Frontal cortex (tissue), 4 donors: ENCODE results near the gene LOXHD1. TPM values are rescaled to one million over a fixed set of nuclear protein-coding genes. Genes with fewer than 3 reads are reported as not detected.

Experiments
- DNase-seq, 2 donors: peaks; one replicate each; pipeline ENCODE4 v3.0.0; 2012; ENCODE audit warnings: low spot score in 2 of 2
- FAIRE-seq: peaks from 2 replicates; lab custom pipeline; 2012; peaks lifted over from hg19 to GRCh38; lab: Jason Lieb, UNC
- total RNA-seq: library from RNA; depleted of rRNA; stranded (reverse); fragments of >200 nt; gene quantifications from one replicate; pipeline ENCODE4 v1.2.3, GENCODE V29; 2014
- donor health status: control.
- donor health status: control.
- donor health status: control.

The LOXHD1 gene
- total RNA-seq = 0.41 TPM

DNA sequence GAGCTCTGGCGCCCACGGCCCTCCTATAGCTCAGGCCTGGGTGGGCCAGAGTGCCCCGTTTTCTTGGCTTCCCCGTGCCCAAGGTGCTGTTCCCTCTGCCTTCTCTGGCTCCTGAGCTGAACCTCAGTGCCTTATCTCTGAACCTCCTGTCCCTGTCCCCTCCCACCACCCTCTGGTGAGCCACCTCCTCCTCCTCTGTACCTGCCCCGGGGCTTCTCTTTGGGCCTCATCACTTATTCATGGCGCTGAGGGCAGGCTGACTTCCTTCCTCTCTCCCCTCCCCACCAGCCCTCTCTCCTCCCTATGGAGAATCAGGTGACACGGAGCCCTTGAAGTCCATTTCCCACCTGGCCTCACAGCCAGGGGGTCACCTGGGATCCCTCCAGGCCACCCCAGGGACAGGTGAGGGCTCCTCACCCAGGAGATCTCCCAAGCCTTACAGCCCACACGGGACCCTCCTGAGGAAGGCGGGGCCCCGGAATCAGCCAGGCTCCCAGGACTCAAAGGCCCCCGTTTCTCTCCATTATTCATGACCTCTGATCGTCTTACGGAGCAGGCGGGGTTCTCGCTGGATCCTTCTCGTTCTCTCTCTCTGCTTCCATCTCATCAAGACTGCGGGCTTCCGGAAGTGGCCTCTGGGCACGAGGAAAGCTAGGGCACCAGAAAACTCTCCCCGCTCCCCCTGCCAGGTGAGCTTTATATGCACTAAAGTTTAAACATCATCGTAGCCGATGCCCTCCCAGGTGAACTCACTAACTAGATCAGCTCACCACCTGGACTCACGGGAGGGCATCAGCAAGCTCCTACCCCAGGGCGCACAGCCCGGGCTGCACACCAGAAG, at the start of gene LOXHD1:
Gene LOXHD1, minus strand, starts transcription at position 106 of the 841 bp plus-strand sequence. CDS start 187 bp downstream, outside the sequence.
- DNase-seq = no peak
- FAIRE-seq = no peak

DNA sequence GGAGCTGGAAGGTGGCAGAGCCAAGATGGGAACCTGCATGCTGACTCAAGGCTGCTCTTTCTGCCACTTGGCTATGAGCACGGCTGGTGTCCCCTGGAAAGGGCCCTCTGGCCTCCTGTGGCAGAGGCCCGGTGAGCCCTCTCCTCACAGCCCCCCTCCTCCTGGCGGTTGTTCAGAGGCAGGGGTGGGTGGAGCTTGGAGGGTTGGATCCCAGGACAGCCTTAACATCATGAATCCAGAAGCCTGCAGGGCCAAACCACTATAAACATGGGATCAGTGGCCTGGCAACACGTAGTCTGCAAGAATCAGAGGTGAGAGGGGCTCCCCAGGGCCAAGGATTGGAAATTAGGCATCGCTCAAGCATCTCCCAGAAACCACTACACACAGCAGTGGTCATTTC, 48.5 kb upstream of the LOXHD1 start:
- DNase-seq (no peak), FAIRE-seq (no peak)

DNA sequence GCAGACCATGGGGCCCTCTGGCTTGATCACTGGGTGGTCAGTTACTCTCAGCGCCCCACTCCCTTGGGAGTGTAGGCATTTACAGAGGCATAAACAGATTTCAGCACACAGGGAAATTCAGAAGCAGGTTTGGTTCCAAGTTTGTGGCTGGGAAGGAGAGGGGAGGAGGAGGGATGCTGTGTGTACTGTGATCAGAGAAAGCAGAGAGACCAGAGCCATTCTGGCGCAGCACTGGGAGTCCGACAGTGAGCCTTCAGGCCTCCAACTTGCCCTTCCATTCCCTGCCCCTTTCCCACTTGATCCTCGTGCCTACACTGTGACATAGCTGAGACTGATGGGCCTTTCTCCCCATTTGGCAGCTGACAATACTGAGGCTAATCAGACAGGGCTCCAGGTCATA, 47.8 kb upstream of the LOXHD1 start:
- DNase-seq (no peak), FAIRE-seq (no peak)

DNA sequence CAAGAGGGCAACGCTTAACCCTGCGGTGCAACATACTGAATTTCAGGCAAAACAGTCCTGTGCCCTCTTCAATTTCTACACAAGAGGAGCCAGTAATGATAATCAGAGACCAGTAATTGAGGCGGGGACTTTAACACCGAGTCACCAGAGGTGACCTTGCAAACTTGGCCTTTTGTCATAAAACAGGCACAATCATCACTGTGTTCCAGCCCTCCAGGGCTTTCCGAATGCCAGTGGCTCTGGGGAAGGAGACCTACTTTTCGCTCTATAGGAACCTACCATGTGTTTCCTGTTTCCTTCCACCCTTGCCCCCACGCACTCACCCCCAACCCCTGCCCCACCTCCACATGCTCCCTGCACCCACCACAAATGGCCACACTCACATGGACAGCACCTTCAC, 47.2 kb upstream of the LOXHD1 start:
- DNase-seq (no peak), FAIRE-seq (no peak)

DNA sequence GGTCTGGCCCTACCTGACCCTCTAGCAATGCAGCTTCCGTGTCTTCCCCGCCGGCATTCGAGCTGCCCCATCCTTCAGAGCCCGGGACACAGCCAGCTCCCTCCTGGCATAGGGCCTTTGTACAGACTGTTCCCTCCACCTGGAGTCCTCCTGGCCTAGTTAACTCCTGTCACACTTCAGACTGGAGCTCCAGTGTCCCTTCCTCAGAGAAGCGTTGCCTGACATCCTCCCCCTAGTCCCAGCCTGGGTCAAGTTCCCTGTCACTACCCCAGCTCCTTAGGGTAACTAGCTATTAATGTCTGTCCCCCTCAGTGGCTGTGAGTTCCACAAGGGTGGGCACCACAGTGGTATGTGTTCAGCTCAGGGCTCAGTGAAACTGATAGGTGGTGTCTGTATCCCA, 45.5 kb upstream of the LOXHD1 start:
- no peak for DNase-seq
- FAIRE-seq = no peak

GRCh38 chr18:46700066-46700824, 43.2 kb upstream of the LOXHD1 start:
- no peak for DNase-seq
- no peak for FAIRE-seq

DNA sequence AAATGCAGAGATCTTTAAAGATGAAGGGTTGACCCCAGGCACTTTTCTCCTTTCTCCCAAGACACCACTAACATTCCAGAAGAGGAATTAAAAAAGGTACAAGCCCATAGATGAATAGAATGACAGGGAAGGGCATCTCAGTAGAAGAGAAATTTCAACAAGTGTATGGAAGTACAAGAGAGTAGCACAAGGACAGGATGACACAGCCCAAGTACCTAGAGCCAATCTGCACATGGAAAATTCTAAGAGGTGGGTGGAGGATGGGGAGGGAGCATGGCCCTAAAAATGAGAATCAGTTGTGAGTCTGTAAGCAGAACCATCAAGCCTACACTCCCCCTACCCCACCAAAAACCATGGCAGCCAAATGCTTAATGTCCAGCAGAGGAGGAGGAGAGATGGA, 39.7 kb upstream of the LOXHD1 start:
- FAIRE-seq (no peak), DNase-seq (no peak)

GRCh38 chr18:46696268-46696667, 39.2 kb upstream of the LOXHD1 start:
- no peak for FAIRE-seq
- no peak for DNase-seq

- DNase-seq (no peak), FAIRE-seq (no peak)
Observed at GRCh38 chr18:46693996-46694395, 37.0 kb upstream of the LOXHD1 start.

DNA sequence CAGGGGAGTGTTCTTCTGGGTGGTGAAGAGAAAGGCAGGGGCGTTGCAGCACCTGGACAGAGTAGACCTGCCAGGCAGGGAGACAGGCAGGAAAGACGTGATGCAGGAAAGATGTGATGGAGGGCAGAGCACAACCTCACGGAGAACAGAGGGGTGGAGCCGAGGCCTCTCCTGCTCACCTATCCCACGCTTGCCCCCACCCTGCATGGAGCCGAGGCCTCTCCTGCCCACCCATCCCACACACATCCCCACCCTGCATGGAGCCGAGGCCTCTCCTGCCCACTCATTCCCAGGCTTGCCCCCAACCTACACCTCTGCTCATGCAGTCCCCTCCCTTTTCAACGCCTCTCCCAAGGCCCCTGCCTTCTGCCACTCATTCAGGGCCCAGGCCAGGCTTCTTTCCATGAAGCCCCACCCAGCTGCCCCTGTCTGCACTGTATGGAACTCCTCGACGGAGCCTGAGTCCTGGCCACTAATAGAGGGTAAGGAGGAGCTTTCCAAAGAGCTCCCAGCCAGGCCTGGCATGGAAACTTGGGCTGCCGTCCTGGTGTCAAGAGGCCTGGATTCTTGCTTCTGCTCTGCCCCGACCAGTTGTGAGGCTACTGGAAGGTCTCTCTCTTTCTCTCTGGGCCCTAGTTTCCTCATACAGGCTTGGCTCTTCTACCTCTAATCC, 32.0 kb upstream of the LOXHD1 start:
- no peak for DNase-seq
- no peak for FAIRE-seq

DNA sequence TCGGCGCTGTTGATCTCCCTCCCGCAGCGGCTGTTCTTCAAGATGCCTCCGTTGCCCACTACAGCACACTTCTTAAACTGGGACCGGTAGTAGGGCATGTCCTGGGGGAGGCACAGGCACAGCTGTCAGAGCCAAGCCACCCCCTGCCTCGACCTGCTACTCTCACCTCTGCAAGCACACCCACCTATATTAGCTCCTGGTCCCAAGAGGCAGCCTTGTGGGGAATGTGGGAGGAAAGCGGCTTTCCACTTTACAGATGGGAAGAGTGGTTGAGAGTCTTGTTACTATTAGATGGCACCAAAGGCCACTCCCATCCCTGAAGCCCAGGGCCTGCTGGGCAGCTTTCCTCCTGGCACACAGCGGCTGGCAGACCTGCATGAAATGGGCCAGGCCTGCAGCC, 29.2 kb upstream of the LOXHD1 start:
- FAIRE-seq (no peak), DNase-seq (no peak)

DNA sequence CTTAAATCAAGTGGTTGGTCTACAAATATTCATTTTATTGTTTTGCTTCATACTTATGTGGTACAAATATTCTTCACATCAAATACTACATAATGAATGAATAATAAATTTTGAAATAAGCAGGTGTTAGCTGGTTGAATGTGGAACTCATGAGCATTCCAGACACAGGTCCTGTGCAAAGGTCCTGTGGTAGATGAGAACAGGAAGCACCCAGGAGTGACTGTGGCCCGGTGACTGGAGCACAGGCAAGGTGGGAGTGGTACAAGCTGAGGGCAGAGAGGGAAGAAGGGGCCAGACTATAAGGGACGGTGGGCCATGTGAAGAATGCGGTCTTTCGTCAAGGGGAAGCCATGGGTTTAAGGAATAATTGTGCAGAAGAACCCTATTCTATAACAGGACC, 26.2 kb upstream of the LOXHD1 start:
- DNase-seq (no peak), FAIRE-seq (no peak)

DNA sequence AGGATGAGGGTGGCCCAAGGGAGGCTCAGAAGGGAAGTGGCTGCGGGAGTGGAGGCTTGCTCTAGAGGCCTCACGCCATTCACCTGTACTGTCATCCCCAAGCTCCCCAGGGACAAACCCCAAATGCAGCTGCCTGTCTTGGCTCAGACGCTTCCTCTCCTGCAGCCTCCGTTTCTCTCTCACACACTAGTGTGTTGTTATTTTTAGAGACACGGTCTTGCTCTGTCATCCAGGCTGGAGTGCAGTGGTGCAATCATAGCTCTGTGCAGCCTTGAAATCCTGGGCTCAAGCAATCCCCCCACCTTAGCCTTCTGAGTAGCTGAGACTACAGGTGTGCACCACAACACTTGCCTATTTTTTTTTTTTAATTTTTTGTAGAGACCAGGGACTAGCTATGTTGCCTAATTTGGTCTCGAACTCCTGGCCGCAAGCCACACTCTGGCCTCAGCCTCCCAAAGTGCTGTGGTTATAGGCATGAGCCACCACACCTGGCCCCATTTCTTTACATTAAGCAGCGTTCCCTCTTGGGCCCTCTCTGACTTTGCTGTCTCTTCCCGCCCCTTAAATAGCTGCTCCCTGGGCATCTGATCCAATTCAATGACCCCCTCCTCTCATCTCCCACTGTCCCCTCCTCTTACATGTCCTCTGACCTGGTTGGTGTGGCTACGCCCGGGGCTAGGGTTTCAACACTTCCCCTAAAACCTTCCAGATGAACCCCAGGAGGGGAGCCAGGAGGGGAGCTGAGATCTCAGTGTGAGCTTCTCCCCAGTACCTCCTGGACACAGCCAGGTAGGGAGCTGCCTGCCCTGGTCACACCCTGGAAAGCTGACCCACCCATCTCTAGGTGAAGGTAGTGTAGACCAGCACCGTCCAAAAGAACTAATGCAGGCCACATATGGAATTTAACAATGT, 24.0 kb upstream of the LOXHD1 start:
- FAIRE-seq (no peak), DNase-seq (no peak)

DNA sequence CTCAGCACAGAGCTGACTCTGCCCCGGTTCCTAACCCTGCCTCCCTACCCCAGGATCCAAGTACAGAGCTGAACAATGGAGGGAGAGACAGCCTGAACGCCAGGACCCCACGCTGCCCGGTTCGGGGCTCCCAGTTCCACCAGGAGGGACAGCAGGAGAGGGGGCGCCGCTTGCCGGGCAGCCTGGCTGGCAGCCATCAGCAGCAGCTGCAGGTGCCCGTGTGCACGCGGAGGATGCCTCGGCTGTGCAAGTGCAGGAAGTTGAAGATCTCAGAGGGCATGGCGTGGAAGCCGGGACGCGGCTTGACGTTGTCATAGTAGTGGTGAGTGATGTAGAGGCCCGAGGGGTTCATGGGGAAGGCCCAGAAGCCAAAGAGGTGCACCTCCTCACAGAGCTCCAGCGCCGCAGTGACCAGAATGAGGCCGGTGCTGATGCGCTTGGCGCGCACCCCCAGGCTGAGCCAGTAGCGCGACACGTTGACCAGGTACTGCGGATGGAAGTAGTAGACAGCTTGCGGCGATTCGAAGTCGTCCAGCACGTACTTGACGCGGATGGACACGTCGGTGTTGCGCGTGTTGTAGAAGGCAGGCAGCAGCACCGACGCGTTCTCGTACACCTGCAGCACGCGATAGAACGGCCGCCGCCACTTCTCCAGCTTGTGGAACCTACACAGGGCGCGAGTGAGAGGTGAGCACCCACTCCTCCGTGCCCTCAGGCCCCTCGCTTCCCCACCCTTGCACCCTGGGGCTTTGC, 23.0 kb upstream of the LOXHD1 start:
- DNase-seq = no peak
- FAIRE-seq = no peak

GRCh38 chr18:46678785-46679399, 21.9 kb upstream of the LOXHD1 start:
- no peak for FAIRE-seq
- DNase-seq = no peak

DNA sequence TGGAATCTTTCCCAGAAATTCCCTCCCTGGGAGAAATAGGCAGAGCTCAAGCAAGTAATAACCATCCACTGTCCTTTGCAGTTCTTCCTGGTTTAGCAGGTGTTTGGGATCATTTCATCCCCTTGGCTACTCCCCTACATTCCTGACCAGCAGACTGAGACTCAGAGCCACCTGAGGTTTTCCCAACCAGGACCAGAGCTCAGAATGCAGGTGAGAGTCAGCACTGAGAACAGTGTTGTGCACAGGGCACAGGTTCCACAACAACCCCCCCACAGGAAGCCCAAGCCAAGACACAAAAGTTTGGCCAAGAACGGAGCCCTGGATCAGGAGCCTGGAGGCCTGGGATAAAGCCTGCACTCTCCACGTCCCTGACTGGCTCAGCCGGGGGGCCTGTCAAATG, 21.0 kb upstream of the LOXHD1 start:
- FAIRE-seq (no peak), DNase-seq (no peak)

GRCh38 chr18:46677611-46678010, 20.6 kb upstream of the LOXHD1 start:
- FAIRE-seq = no peak
- no peak for DNase-seq

- DNase-seq (no peak), FAIRE-seq (no peak)
Observed at GRCh38 chr18:46676182-46676835, 19.3 kb upstream of the LOXHD1 start.
